HCT116 (cell line): Measurements from ENCODE around the gene AFAP1L1. TPM values are rescaled to one million over a fixed set of nuclear protein-coding genes. Genes with fewer than 3 reads are reported as not detected.

Experiments
- ATAC-seq: fragments of 200-7000 bp; cut with Tn5 transposase; 2 replicates; pipeline ENCODE4 v1.9.1; 2020; ENCODE audit warnings: mild to moderate bottlenecking, moderate library complexity
- BruUV-seq: library from RNA; stranded (reverse); fragments of 400-500 nt; replicated peaks from 2 replicates; lab custom pipeline; 2021; lab: Mats Ljungman, UMichigan
- CTCF ChIA-PET: fragments of 300-600 bp; sonication (Branson Sonifier 250); formaldehyde crosslinking; loops from one replicate; lab custom pipeline; 2021; ENCODE audit warnings: antibody characterized with exemption; lab: Charles Lee
- POLR2A ChIA-PET: fragments of 300-600, 350-600 bp; sonication (Branson Sonifier 250); formaldehyde crosslinking; loops from one replicate; lab custom pipeline; 2021; ENCODE audit warnings: antibody characterized with exemption; lab: Charles Lee
- RAD21 ChIA-PET, 2 experiments: fragments of 300-600 bp; sonication (Branson Sonifier 250); formaldehyde crosslinking; loops; one replicate each; lab custom pipeline; 2023; ENCODE audit warnings: low total read pairs in 2 of 2; ENCODE audit not compliant: uncharacterized antibody in 2 of 2, unreplicated experiment in 2 of 2, low non-redundant PET in 1 of 2; lab: Charles Lee
- DNase-seq: peaks from one replicate; pipeline ENCODE4 v3.0.0-alpha.2; 2010; ENCODE audit warnings: low read depth, low spot score
- H2AFZ ChIP-seq: fragments of 200-600 bp; shearing (Covaris generic), sonication (generic); 2 replicates; pipeline ENCODE4 v1.6.1; 2017; ENCODE audit warnings: low read depth, mixed run types, mixed read lengths, antibody characterized with exemption, low read length; ENCODE audit not compliant: poor library complexity, severe bottlenecking
- H3K27ac ChIP-seq: 2 replicates; pipeline ENCODE4 v1.5.1; 2012; ENCODE audit warnings: low read depth, low read length
- H3K27me3 ChIP-seq: fragments of 200-600 bp; sonication (generic); 2 replicates; pipeline ENCODE4 v1.6.1; 2016; ENCODE audit warnings: mixed run types, low read length, mixed read lengths; ENCODE audit not compliant: insufficient read depth
- H3K36me3 ChIP-seq, 2 experiments: fragments of 200-500 bp in 1 of 2; fragments of 200-600 bp in 1 of 2; sonication (Bioruptor generic) in 1 of 2; sonication (generic) in 1 of 2; 2 replicates each; pipeline versions ENCODE4 v1.5.1 to v1.6.1; 2014 to 2016; ENCODE audit warnings: low read length in 2 of 2, inconsistent platforms in 1 of 2, mixed read lengths in 1 of 2, mixed run types in 1 of 2; ENCODE audit not compliant: insufficient read depth in 2 of 2, control insufficient read depth in 1 of 2
- H3K4me1 ChIP-seq, 2 experiments: fragments of 200-600 bp in 1 of 2; sonication (generic) in 1 of 2; 2 replicates each; pipeline versions ENCODE4 v1.5.1 to v1.6.1; 2012 to 2017; ENCODE audit warnings: low read length in 2 of 2, inconsistent platforms in 1 of 2, mild to moderate bottlenecking in 1 of 2, mixed read lengths in 1 of 2, mixed run types in 1 of 2, moderate library complexity in 1 of 2; ENCODE audit not compliant: insufficient read depth in 2 of 2, control insufficient read depth in 1 of 2
- H3K4me2 ChIP-seq: fragments of 200-600 bp; sonication (generic); 2 replicates; pipeline ENCODE4 v1.6.1; 2017; ENCODE audit warnings: mixed run types, low read length, mixed read lengths
- H3K4me3 ChIP-seq, 2 experiments: fragments of 200-600 bp in 1 of 2; sonication (generic) in 1 of 2; replicated peaks in 1 of 2; 2 replicates each; pipeline ENCODE4 v1.5.1; 2011 to 2016; ENCODE audit warnings: low read length in 2 of 2, control low read depth in 1 of 2, low read depth in 1 of 2, mild to moderate bottlenecking in 1 of 2, mixed read lengths in 1 of 2, mixed run types in 1 of 2
- H3K79me2 ChIP-seq: fragments of 200-600 bp; sonication (generic); 2 replicates; pipeline ENCODE4 v1.6.1; 2017; ENCODE audit warnings: mild to moderate bottlenecking, mixed run types, low read length, moderate library complexity, mixed read lengths; ENCODE audit not compliant: insufficient read depth
- H3K9ac ChIP-seq: fragments of 200-600 bp; sonication (generic); 2 replicates; pipeline ENCODE4 v1.6.1; 2016; ENCODE audit warnings: low read length, mixed read lengths
- H3K9me2 ChIP-seq: fragments of 200-600 bp; sonication (generic), shearing (Covaris generic); 2 replicates; pipeline ENCODE4 v1.6.1; 2017; ENCODE audit warnings: mixed run types, mild to moderate bottlenecking, moderate library complexity; ENCODE audit not compliant: insufficient read depth
- H3K9me3 ChIP-seq, 2 experiments: fragments of 200-500 bp in 1 of 2; fragments of 200-600 bp in 1 of 2; sonication (Bioruptor generic) in 1 of 2; sonication (generic) in 1 of 2; 2 replicates each; pipeline ENCODE4 v1.6.1; 2014 to 2017; ENCODE audit warnings: low read length in 2 of 2, mixed read lengths in 2 of 2, inconsistent platforms in 1 of 2, low read depth in 1 of 2, mild to moderate bottlenecking in 1 of 2, mixed run types in 1 of 2, moderate library complexity in 1 of 2; ENCODE audit not compliant: control insufficient read depth in 1 of 2, insufficient read depth in 1 of 2
- H4K20me1 ChIP-seq: fragments of 200-600 bp; sonication (generic), shearing (Covaris generic); 2 replicates; pipeline ENCODE4 v1.6.1; 2017; ENCODE audit warnings: mixed run types, mild to moderate bottlenecking, moderate library complexity; ENCODE audit not compliant: insufficient read depth
- CEBPB ChIP-seq: IDR thresholded peaks from 2 replicates; pipeline ENCODE4 v1.6.1; 2012; ENCODE audit warnings: low read depth
- EGR1 ChIP-seq: IDR thresholded peaks from 2 replicates; pipeline ENCODE4 v1.6.1; 2012; ENCODE audit warnings: low read depth
- FOSL1 ChIP-seq: IDR thresholded peaks from 2 replicates; pipeline ENCODE4 v1.6.1; 2012; ENCODE audit warnings: low read depth
- POLR2A ChIP-seq: IDR thresholded peaks from 2 replicates; pipeline ENCODE4 v1.7.0; 2011; ENCODE audit warnings: borderline replicate concordance; ENCODE audit not compliant: insufficient read depth, insufficient read length; ENCODE audit errors: extremely low read depth
- POLR2AphosphoS5 ChIP-seq: IDR thresholded peaks from 2 replicates; pipeline ENCODE4 v1.6.1; 2011; ENCODE audit warnings: mild to moderate bottlenecking, low read depth, low read length, moderate library complexity
- SIN3A ChIP-seq: IDR thresholded peaks from 2 replicates; pipeline ENCODE4 v1.6.1; 2012; ENCODE audit warnings: low read depth
- SP1 ChIP-seq: IDR thresholded peaks from 2 replicates; pipeline ENCODE4 v1.6.1; 2012; ENCODE audit warnings: low read depth
- SRF ChIP-seq: IDR thresholded peaks from 2 replicates; pipeline ENCODE4 v1.6.1; 2012; ENCODE audit warnings: low read depth
- ZNF274 ChIP-seq: fragments of 200-500 bp; sonication (Bioruptor generic); IDR thresholded peaks from 2 replicates; pipeline ENCODE4 v1.6.1; 2014; ENCODE audit warnings: mild to moderate bottlenecking, low read depth, low read length, inconsistent platforms
- intact Hi-C: fragments of 100-400 bp; cut with micrococcal nuclease; formaldehyde crosslinking; loops from 2 replicates; pipeline ENCODE4 v1.10.0; 2022
- total RNA-seq: library from RNA; stranded (reverse); gene quantifications from one replicate; pipeline ENCODE4 v1.2.1, GENCODE V29; 2021; ENCODE audit not compliant: unreplicated experiment
- TF ChIP-seq, protein P1 (sequence below): IDR thresholded peaks from 2 replicates; pipeline ENCODE4 v1.6.1; 2012
- TF ChIP-seq, protein P2 (sequence below), 3 experiments: fragments of 200-600 bp in 1 of 3; sonication (generic) in 1 of 3; IDR thresholded peaks in 2 of 3; conservative IDR thresholded peaks in 1 of 3; 2 replicates each; pipeline ENCODE4 v1.5.1; 2012 to 2017; ENCODE audit warnings: low read depth in 2 of 3, low read length in 2 of 3, antibody characterized with exemption in 1 of 3, borderline replicate concordance in 1 of 3, control low read depth in 1 of 3, mild to moderate bottlenecking in 1 of 3, mixed read lengths in 1 of 3, mixed run types in 1 of 3, moderate library complexity in 1 of 3; ENCODE audit not compliant: insufficient read depth in 1 of 3
- TF ChIP-seq, protein P3 (sequence below): IDR thresholded peaks from 2 replicates; pipeline ENCODE4 v1.6.1; 2012

AFAP1L1 gene
- total RNA-seq, 1 experiment from 2014 or later = 4.3 TPM

DNA sequence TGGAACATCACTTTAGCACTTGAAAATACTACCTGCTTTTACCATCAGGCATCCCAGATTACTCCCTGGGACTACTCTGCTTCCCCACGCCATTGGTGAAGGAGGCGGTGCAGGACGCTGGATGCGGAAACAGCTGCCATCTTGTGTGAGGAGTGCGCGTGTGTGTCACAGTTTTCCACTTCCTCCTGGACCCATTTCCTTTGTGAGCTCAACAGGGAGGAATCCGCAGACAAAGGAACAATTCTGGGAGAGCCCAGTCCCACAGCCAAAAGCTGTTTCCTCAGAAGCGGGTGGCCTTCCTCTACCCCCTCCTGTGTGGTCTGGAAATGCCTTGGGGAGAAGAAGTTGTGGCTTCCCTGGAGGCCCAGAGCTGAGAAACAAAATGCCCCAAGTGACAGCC lies 16.8 kb downstream of the AFAP1L1 start:
- ChIA-PET CTCF (no interaction called here), RAD21 (no interaction called here), POLR2A (no interaction called here)
- H3K27ac ChIP-seq = no peak overlapping the region
- no peaks in the 10 kb centered on the region for H4K20me1 ChIP-seq
- DNase-seq (no peak), ATAC-seq (no peak)
- no peaks in the 10 kb centered on the region for H3K9me2 ChIP-seq
- H3K4me1 ChIP-seq = no peaks in the 10 kb centered on the region
- intact Hi-C loops = no loop called here
- no peak overlapping the region for H2AFZ ChIP-seq
- no peaks in the 10 kb centered on the region for H3K79me2 ChIP-seq
- no peaks in the 10 kb centered on the region for H3K9me3 ChIP-seq
- no peaks in the 10 kb centered on the region for H3K27me3 ChIP-seq
- no peak overlapping the region for H3K9ac ChIP-seq
- H3K4me2 ChIP-seq = no peak overlapping the region
- H3K36me3 ChIP-seq = no peaks in the 10 kb centered on the region
- no peak for TF ChIP-seq POLR2AphosphoS5
- TF ChIP-seq POLR2A = no peak
- no peak for TF ChIP-seq SP1
- TF ChIP-seq, protein P1, sequence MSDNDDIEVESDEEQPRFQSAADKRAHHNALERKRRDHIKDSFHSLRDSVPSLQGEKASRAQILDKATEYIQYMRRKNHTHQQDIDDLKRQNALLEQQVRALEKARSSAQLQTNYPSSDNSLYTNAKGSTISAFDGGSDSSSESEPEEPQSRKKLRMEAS = no peak
- no peak for TF ChIP-seq CEBPB
- no peak for TF ChIP-seq SIN3A
- no peak for TF ChIP-seq FOSL1
- TF ChIP-seq, protein P2, sequence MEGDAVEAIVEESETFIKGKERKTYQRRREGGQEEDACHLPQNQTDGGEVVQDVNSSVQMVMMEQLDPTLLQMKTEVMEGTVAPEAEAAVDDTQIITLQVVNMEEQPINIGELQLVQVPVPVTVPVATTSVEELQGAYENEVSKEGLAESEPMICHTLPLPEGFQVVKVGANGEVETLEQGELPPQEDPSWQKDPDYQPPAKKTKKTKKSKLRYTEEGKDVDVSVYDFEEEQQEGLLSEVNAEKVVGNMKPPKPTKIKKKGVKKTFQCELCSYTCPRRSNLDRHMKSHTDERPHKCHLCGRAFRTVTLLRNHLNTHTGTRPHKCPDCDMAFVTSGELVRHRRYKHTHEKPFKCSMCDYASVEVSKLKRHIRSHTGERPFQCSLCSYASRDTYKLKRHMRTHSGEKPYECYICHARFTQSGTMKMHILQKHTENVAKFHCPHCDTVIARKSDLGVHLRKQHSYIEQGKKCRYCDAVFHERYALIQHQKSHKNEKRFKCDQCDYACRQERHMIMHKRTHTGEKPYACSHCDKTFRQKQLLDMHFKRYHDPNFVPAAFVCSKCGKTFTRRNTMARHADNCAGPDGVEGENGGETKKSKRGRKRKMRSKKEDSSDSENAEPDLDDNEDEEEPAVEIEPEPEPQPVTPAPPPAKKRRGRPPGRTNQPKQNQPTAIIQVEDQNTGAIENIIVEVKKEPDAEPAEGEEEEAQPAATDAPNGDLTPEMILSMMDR (IDR thresholded peaks at IDR 0.05 in 2 of 3, conservative IDR thresholded peaks at IDR 0.05 in 1 of 3; ENCODE audit: borderline replicate concordance in 1 of 3, insufficient read depth in 1 of 3, low read depth in 2 of 3, low read length in 2 of 3) = no peak
- no peak for TF ChIP-seq SRF
- TF ChIP-seq ZNF274 = no peak
- TF ChIP-seq, protein P3, sequence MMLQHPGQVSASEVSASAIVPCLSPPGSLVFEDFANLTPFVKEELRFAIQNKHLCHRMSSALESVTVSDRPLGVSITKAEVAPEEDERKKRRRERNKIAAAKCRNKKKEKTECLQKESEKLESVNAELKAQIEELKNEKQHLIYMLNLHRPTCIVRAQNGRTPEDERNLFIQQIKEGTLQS = no peak
- TF ChIP-seq EGR1 = no peak
- BruUV-seq = no TSS peak
- no peak overlapping the region for H3K4me3 ChIP-seq
